ENCODE measurements around the gene CAPN7.
A peak's percentile ranks its signal among the peaks of the same experiment; 100 is the strongest.

Gene CAPN7

DNA sequence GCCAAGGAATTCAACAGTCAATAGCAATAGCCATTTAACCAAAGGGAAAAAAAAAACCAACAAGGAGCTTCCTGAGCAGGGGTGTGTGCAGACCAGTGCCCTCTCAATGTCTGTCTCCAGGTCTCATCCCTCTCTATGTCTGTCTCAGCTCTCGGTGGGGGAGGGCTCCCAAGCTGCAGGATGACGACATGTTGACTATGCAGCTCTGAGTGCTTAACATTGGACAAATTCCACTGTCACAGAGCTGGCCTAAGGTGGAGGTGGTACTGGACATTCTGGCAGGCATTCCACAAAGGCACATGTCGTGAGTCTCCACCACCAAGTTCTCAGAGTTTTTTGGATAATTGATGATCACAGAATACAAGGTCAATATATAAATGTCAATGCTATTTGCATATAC is 2.0 kb upstream of the CAPN7 start:
- no peak for DNase-seq

DNA sequence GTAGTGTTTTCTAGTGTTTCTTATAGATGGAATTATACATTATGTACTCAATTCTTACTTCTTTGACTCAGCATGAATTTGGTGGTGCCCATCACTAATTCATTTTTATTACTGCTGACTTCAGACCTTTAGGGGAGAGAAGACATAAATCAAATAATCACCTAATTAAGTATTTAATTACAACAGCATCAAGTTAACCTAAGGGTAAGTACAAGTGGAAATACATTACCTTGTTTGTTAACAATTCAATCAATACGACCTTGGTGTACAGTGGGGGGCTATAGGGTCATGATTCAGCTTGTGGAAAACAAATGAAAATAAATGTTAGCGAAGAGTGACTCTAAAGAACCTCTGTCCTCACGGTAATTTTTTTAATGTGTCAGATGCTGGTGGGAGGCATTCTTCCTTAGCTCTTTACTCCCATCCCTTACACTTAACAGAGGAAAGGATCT is 538 bp upstream of the CAPN7 start:
- DNase-seq: no peak

DNA sequence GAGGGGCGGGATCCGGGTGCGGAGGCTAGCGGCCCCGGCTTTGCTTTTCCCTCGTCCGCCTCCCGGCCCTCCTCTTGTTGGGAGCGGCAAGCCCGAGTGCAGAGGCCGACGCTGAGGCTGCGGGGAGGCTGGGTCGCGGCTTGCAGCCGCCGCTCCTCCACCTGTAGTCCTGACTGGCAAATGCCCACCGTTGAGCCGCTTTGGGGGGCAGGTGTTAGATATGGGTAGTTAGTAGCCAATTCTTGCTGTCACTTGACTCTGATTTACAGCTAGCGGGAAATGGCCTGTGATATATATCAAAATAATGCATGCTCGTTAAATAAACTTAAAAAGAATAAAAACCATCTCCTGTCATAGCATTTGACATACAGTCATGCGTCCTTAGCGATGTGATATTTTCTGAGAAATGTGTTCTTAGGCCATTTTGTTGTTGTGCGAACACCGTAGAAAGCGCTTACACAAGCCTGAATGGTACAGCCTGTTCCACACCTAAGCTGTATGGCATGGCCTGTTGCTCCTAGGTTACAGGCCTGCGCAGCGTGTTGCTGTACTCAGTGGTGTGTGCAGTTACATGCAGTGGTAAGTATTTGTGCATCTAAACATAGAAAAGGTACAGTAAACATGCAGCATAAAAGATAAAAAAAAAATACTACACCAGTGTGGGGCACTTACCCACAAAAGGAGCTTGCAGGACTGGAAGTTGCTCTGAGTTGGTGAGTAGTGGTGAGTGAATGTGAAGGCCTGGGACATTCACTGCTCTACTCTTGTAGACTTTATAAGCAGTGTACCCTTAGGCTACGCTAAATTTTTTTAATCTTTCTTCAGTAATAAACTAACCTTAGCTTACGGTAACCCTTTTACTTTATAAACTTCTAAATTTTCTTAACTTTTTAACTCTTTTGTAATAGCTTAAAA is 873 bp downstream of the CAPN7 start:
- DNase-seq: no peak

DNA sequence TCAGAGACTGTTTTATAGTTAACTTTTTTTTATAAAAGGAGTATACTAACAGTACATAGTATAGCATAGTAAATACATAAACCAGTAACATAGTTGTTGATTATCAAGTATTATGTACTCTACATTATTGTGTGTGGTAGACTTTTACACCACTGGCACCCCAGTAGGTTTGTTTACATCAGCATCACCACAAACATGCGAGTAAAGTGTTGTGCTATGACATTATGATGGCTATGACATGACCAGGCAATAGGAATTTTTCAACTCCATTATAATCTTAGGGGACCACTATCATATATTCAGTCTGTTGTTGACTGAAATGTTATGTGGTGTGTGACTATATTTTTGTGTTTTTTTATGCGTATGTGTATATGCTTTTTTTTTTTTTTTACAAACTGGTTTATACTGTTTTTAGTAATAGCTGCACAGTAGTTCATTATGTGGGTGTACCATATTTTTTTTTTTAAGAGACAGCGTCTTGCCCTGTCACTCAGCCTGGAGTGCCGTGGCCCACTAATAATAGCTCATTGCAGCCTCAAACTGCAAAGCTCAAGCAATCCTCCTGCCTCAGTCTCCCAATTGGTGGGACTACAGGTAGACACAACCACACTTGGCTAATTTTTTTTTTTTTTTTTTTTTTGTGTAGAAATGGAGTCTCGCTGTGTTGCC is 1.9 kb downstream of the CAPN7 start:
- DNase-seq: no peak

- no peak for DNase-seq
Observed at GRCh38 chr3:15211937-15212336, 5.9 kb downstream of the CAPN7 start.

GRCh38 chr3:15214758-15215157 is 8.7 kb downstream of the CAPN7 start:
- no peak for DNase-seq

DNA sequence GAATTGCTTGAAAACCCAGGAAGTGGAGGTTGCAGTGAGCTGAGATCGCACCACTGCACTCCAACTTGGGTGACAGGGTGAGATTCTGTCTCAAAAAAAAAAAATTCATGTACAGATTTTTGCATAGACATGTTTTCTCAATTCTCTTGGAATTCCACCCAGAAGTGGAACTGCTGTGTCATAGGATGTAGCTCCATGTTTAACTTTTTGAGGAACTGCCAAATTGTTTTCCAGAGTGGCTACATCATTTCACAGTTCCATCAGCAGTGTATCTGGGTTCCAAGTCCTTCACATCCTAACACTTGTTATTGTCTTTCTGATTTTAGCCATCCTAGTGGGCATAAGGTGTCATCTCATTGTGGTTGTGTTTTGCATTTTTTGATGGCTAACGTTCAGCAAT is 9.9 kb downstream of the CAPN7 start:
- no peak for DNase-seq

DNA sequence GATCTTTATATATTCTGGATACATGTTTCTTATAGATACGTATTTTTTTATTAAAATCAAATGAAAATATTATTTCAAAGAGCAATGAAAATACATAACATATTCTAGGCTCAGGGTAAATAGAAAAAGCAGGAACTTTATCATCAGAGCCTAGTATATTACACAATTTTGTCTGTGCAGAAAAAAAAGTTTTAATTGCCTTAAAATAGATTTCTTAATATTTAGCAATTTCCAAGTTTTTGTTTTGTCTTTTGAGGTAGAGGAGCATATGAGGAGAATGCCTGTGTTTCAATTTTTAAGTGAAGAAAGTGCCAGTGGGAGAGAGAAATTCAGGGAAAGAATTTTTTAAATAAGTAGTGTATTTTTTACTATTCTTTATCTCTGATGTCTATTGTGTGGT is 10.5 kb downstream of the CAPN7 start:
- no peak for DNase-seq

DNA sequence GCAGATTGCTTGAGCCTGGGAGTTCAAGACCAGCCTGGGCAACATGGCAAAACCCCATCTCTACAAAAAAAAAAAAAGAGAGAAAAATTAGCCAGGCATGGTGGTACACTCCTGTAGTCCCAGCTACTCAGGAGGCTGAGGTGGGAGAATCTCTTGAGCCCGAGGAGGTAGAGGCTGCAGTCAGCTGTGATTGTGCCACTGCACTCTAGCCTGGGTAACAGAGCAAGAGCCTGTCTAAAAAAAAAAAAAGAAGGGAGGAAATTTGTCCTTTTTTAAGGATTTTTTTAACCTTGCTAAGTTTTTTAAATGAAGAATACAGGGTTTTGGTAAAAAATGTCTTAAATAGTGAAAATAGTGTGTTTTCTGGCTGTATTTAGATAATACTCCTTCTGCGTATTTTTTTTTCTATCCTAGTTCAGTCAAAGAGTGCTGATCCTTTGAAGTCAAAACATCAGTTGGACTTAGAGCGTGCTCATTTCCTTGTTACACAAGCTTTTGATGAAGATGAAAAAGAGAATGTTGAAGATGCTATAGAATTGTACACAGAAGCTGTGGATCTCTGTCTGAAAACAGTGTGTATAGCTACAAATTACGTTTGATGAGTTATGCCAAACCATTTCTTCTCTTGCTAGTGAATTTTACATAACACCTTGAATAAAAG is 11.1 kb downstream of the CAPN7 start:
- no peak for DNase-seq

DNA sequence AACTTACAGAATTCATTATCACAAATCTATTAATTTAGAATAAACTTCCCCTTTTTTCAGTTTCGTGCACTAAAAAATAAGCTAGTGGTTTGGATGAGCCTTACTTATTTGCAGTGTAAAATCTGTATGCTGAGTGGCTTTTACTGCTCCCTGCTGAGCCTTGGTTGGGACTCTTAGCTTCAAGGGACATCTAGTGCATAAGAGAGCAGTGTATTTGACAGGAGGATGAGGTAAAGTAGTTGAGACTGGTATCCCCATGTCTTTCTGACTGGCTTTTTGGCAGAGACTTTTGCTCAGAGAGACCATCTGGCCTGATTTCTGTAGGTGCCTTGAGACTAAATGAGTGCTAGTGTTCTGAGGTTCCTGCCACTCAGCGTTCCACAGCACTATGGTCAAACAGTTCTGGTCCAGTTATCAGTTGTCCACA is 11.8 kb downstream of the CAPN7 start:
- DNase-seq: no peak

DNA sequence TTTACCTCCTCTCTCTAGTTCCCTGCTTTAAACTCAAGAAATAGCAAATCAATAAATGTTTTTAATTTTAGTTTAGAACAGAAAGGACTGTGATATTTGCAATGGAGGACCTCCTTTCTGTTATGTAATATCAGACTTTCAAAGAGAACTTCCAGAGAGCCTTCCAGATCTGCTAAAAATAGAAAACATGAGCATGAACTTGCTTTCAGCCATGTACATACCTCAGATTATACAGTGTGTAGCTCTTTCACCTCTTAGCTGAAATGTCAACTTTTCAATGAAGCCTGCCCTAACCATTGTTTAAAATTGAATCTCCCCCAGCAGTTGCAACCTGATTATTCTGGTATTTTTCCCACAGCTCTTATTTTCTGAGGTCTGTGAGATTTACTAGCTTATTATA is 12.6 kb downstream of the CAPN7 start:
- no peak for DNase-seq

DNA sequence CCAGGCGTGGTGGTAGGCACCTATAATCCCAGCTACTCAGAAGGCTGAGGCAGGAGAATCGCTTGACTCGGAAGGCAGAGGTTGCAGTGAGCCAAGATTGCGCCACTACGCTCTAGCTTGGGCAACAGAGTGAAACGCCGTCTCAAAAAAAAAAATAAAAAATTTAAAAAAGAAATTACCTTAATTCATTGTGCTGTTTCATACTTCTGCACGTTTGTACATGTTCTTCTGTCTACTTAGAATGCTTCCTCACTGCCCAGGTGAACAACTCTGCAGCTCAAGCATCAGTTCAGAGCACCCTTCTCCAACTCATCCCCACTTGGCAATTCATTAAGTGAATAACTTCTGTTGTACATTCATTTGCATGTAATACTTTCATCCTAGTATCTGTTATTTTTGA is 14.0 kb downstream of the CAPN7 start:
- DNase-seq: no peak

DNA sequence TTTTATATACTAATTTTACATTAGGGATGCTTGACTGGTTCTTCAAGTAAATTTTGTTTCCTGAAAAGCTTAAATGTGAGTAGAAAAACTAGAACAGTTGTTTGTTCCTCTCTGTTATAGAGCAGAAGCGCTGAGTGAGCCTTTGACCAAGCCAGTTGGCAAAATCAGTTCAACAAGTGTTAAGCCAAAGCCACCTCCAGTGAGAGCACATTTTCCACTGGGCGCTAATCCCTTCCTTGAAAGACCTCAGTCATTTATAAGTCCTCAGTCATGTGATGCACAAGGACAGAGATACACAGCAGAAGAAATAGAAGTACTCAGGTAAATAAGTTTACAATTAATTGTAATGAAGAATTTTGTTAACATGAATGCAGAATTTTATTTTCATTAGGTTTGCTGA is 14.6 kb downstream of the CAPN7 start:
- DNase-seq: no peak

DNA sequence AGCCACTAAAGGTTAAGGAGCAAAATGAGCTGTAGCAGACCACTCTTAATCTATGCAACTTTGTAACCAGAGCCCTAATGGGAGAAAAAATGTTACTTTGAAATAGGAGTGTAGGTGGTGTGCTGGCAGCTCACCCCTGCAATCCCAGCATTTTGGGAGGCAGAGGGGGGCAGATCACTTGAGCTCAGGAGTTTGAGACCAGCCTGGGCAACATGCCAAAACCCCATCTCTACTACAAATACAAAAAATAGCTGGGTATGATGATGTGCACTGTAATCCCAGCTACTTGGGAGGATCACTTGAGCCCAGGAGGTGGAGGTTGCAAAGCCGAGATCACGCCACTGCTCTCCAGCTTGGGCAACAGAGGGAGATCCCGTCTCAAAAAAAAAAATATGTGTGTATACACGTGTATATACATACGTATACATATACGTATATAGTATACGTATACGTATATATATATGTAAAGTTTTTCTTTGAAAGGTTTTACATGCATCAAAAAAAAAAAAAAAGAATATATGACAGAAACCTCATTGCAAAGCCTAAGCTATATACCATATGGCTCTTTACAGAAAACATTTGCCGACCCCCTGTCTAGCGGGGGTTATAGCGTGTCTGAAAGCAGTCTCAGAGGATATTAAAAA is 15.7 kb downstream of the CAPN7 start:
- DNase-seq: no peak

DNA sequence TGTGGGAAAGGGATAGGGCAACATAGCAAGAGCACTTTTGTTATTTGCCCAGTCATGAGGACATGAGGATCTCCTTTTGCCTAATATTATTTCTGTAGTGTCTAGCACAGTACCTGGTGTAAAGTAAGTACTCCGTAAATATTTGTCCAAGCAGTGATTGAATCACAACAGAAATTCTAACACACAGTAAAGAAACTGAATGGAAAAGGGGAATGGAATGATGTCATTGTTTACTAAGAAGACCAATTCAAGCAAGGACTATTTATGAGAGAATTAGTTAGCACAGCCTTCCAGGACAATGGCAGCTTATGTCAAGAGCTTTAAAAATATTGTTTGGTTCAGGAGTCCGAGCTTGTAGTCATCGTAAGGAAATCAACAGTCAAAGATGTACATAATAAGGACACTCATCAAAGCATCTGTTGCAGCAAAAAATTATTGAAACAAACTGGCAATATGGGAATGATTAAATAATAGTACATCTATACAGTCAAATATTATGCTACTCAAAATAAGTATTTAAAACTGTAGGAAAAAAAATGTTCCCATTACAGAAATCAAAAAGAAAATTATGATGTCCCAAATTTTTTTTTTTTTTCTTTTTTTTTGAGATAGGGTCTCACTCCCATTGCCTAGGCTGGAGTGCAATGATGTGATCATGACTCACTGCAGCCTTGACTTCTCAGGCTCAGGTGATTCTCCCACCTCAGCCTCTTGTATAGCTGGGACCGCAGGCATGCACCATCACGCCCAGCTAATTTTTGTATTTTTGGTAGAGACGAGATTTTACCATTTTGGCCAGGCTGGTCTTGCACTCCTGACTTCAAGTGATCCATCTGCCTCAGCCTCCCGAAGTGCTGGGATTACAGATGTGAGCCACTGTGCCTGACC is 17.9 kb downstream of the CAPN7 start:
- DNase-seq: peak; percentile 33

GRCh38 chr3:15228147-15228546 is 22.1 kb downstream of the CAPN7 start:
- no peak for DNase-seq

DNA sequence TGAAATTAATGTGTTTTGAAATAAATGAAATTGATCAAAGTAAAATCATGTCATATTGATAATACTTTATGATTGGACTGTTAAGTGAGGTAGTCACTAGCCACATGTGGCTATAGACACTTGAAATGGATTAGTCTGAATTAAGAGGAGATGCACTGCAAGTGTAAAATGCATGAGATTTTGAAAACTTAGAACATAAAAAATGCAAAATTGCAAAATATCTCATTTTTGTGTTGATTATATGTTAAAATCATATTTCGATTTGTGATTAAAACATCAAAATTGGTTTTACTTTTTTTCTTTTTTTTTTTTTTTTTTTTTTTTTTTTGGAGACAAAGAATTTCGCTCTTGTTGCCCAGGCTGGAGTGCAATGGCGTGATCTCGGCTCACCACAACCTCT is 23.2 kb downstream of the CAPN7 start:
- no peak for DNase-seq

GRCh38 chr3:15241341-15241740 is 35.3 kb downstream of the CAPN7 start:
- peak; percentile 20 for DNase-seq

GRCh38 chr3:15243822-15244482 is 37.9 kb downstream of the CAPN7 start:
- no peak for DNase-seq

GRCh38 chr3:15246186-15246585 is 40.1 kb downstream of the CAPN7 start:
- DNase-seq: no peak

- no peak for DNase-seq
Observed at GRCh38 chr3:15253023-15253697, 47.1 kb downstream of the CAPN7 start.
